Endodermal cell (in vitro differentiated cells): ENCODE data around the gene GPATCH4. TPM values are rescaled to one million over a fixed set of nuclear protein-coding genes. Genes with fewer than 3 reads are reported as not detected.

Source experiments
- DNase-seq: peaks from one replicate; pipeline ENCODE4 v3.0.0-alpha.2; 2017
- H3K27ac ChIP-seq: 2 replicates; pipeline ENCODE4 v1.5.1; 2013; ENCODE audit warnings: mild to moderate bottlenecking, low read depth, low read length, moderate library complexity
- H3K27me3 ChIP-seq: 2 replicates; pipeline ENCODE4 v1.6.1; 2013; ENCODE audit warnings: mild to moderate bottlenecking, low read length, moderate library complexity; ENCODE audit not compliant: insufficient read depth, control insufficient read depth, poor library complexity, severe bottlenecking
- H3K36me3 ChIP-seq: 2 replicates; pipeline ENCODE4 v1.7.0; 2013; ENCODE audit warnings: mild to moderate bottlenecking, low read length, moderate library complexity; ENCODE audit not compliant: control insufficient read depth, insufficient read depth
- H3K4me1 ChIP-seq: one replicate; pipeline ENCODE4 v1.7.0; 2013; ENCODE audit warnings: low read length; ENCODE audit not compliant: control insufficient read depth, insufficient read depth
- H3K4me3 ChIP-seq: 2 replicates; pipeline ENCODE4 v1.5.1; 2013; ENCODE audit warnings: mild to moderate bottlenecking, low read length, moderate library complexity
- H3K9ac ChIP-seq: 2 replicates; pipeline ENCODE4 v1.6.1; 2013; ENCODE audit warnings: mild to moderate bottlenecking, low read length, moderate library complexity; ENCODE audit not compliant: poor library complexity, severe bottlenecking; ENCODE audit errors: extremely low read depth
- H3K9me3 ChIP-seq: 2 replicates; pipeline ENCODE4 v1.6.1; 2013; ENCODE audit warnings: mild to moderate bottlenecking, low read length, moderate library complexity; ENCODE audit not compliant: control insufficient read depth
- H3K27ac Mint-ChIP-seq: 2 replicates; pipeline ENCODE4 v1.8.0; 2020; ENCODE audit warnings: mixed read lengths
- H3K27me3 Mint-ChIP-seq: 2 replicates; pipeline ENCODE4 v1.8.0; 2021; ENCODE audit warnings: mild to moderate bottlenecking, mixed read lengths; ENCODE audit not compliant: insufficient read depth
- H3K36me3 Mint-ChIP-seq: 2 replicates; pipeline ENCODE4 v1.8.0; 2020; ENCODE audit warnings: low read depth, mixed read lengths
- H3K4me1 Mint-ChIP-seq: 2 replicates; pipeline ENCODE4 v1.8.0; 2020; ENCODE audit warnings: mixed read lengths
- H3K4me3 Mint-ChIP-seq: 2 replicates; pipeline ENCODE4 v1.8.0; 2020; ENCODE audit warnings: mild to moderate bottlenecking, moderate library complexity, mixed read lengths
- H3K9me3 Mint-ChIP-seq: 2 replicates; pipeline ENCODE4 v1.8.0; 2020; ENCODE audit warnings: mild to moderate bottlenecking, mixed read lengths
- WGBS, 2 experiments: methylation state at CpG; one replicate each; pipeline versions ENCODE4 v1.1.5 to v1.1.7; 2013; ENCODE audit warnings: missing lambda C conversion rate in 2 of 2, mixed read lengths in 1 of 2; ENCODE audit not compliant: insufficient coverage in 1 of 2, insufficient read length in 1 of 2; 5-methylcytosine and 5-hydroxymethylcytosine counted together
- total RNA-seq, 2 donors: library from RNA; stranded (reverse); fragmentation: NEBNext Ultra II Directional in 1 of 2; extraction: Animal tissue kit (Norgen Biotek cat#: 25700) in 1 of 2; gene quantifications; 2 replicates in 1 of 2; 3 replicates in 1 of 2; pipeline ENCODE4 v1.2.1, GENCODE V29; 2021
- TF ChIP-seq, protein P1 (sequence below): fragments of 200-600 bp; sonication (generic); conservative IDR thresholded peaks from 2 replicates; pipeline ENCODE4 v1.5.0; 2021; ENCODE audit warnings: antibody characterized with exemption, mild to moderate bottlenecking

Gene GPATCH4
- total RNA-seq, 2 donors from 2014 or later, result 23.0 to 34.4 TPM

DNA sequence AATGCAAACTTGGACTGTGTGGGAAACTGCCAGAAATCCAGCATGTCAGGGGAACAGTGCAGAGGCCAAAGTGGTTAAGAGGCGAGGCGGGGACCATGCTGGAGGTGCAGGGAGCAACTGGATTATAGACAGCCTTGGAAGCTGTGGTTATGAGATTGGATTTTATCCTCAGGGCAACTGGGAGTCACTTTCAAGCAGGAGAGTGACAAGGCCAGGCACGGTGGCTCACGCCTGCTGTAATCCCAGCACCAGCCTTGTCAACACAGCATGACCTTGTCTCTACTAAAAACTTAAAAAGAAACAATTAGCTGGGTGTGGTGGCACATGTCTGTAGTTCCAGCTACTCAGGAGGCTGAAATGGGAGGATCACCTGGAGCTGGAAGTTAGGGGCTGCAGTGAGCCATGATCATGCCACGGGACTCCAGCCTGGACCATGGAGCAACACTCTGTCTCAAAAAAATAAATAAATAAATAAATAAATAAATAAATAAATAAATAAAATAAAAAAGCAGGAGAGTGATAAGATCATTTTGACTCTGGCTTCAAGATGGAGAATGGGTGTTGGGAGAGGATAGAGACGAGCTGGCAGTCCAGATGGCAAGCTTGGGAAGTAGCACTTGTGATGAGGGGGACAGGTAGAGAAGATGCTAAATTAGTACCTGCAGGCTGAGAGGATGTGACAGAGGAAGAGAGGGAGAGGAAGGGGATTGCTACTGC lies 21.5 kb upstream of the GPATCH4 start:
- no peaks in the 10 kb centered on the region for H3K36me3 ChIP-seq
- TF ChIP-seq, protein P1, sequence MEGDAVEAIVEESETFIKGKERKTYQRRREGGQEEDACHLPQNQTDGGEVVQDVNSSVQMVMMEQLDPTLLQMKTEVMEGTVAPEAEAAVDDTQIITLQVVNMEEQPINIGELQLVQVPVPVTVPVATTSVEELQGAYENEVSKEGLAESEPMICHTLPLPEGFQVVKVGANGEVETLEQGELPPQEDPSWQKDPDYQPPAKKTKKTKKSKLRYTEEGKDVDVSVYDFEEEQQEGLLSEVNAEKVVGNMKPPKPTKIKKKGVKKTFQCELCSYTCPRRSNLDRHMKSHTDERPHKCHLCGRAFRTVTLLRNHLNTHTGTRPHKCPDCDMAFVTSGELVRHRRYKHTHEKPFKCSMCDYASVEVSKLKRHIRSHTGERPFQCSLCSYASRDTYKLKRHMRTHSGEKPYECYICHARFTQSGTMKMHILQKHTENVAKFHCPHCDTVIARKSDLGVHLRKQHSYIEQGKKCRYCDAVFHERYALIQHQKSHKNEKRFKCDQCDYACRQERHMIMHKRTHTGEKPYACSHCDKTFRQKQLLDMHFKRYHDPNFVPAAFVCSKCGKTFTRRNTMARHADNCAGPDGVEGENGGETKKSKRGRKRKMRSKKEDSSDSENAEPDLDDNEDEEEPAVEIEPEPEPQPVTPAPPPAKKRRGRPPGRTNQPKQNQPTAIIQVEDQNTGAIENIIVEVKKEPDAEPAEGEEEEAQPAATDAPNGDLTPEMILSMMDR, result no peak
- Mint-ChIP-seq H3K4me1 (peaks cover 6% of the 10 kb centered on the region), H3K4me3 (no peak overlapping the region), H3K27me3 (peaks cover 85% of the 10 kb centered on the region), H3K9me3 (no peaks in the 10 kb centered on the region), H3K36me3 (no peaks in the 10 kb centered on the region), H3K27ac (no peak overlapping the region)
- H3K9ac ChIP-seq, result no peak overlapping the region
- H3K4me3 ChIP-seq, result no peak overlapping the region
- no peak for DNase-seq
- no peak overlapping the region for H3K27ac ChIP-seq
- WGBS, 2 experiments, result 78 to 90% methylated on average over 5 of the region's 6 CpGs
- peaks cover 79% of the 10 kb centered on the region for H3K27me3 ChIP-seq
- H3K4me1 ChIP-seq, result no peaks in the 10 kb centered on the region
- no peaks in the 10 kb centered on the region for H3K9me3 ChIP-seq

DNA sequence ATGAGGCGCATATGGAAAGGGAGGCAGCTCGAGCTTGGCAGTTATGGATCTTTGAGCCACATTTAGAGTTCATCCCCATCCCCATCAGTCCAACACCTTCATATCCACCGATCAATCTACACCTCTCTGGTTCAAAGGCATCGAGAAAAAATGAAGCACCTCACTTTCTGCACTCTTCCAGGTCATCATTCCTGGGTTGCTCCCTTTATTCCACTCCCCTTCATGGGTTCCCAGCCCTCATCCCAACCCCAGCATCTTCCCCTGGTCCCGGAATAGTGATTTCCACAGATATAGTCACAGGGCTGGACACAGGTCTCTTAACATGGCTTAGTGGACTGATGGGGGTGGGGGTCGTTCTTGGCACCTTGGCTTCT lies 18.3 kb upstream of the GPATCH4 start:
- H3K4me3 Mint-ChIP-seq, result no peak overlapping the region
- 28 to 47% methylated on average over 4 to 5 of the region's 6 CpGs for WGBS, 2 experiments
- no peaks in the 10 kb centered on the region for H3K4me1 ChIP-seq
- H3K9me3 Mint-ChIP-seq, result no peaks in the 10 kb centered on the region
- no peak overlapping the region for H3K27ac Mint-ChIP-seq
- H3K36me3 ChIP-seq, result no peaks in the 10 kb centered on the region
- H3K27me3 ChIP-seq, result peaks cover 52% of the 10 kb centered on the region
- H3K27ac ChIP-seq, result no peak overlapping the region
- no peak overlapping the region for H3K9ac ChIP-seq
- no peak for DNase-seq
- TF ChIP-seq, protein P1, result no peak
- H3K4me1 Mint-ChIP-seq, result peaks cover 6% of the 10 kb centered on the region
- H3K4me3 ChIP-seq, result no peak overlapping the region
- H3K36me3 Mint-ChIP-seq, result no peaks in the 10 kb centered on the region
- H3K9me3 ChIP-seq, result no peaks in the 10 kb centered on the region
- peaks cover 67% of the 10 kb centered on the region for H3K27me3 Mint-ChIP-seq

- Histone ChIP-seq H3K27me3 (peaks cover 47% of the 10 kb centered on the region), H3K27ac (no peak within 1 kb of the TSS), H3K9ac (no peak within 1 kb of the TSS), H3K9me3 (no peaks in the 10 kb centered on the region), H3K36me3 (no peaks in the 10 kb centered on the region), H3K4me3 (no peak within 1 kb of the TSS), H3K4me1 (no peaks in the 10 kb centered on the region)
- peaks cover 65% of the 10 kb centered on the region for H3K27me3 Mint-ChIP-seq
- DNase-seq, result peak; percentile 90
- H3K4me3 Mint-ChIP-seq, result no peak within 1 kb of the TSS
- TF ChIP-seq, protein P1, result peak; percentile 77
- peaks cover 4% of the 10 kb centered on the region for H3K4me1 Mint-ChIP-seq
- no peaks in the 10 kb centered on the region for H3K9me3 Mint-ChIP-seq
- H3K36me3 Mint-ChIP-seq, result no peaks in the 10 kb centered on the region
- 0 to 13% methylated on average over 1 to 7 of the region's 7 CpGs for WGBS, 2 experiments
- no peak within 1 kb of the TSS for H3K27ac Mint-ChIP-seq
These were observed 17.7 kb upstream of the GPATCH4 start, which contains the start of gene HAPLN2 for GRCh38 chr1:156618853-156619581. Gene HAPLN2, plus strand, starts transcription at chr1:156619415. Its CDS starts 4,076 bp downstream, at chr1:156623491.
